ENCODE measurements around the gene ATAT1.

The ATAT1 gene

GRCh38 chr6:30689985-30690384 is 63.3 kb downstream of the ATAT1 start:
- TF ChIP-seq GATA2 (IDR thresholded peaks at IDR 0.05; ENCODE audit: low read depth, low read length) (no peak), GATA3 (IDR thresholded peaks at IDR 0.05; ENCODE audit: low read depth, low read length) (no peak)

- TF ChIP-seq GATA2 (IDR thresholded peaks at IDR 0.05; ENCODE audit: low read depth, low read length) (no peak), GATA3 (IDR thresholded peaks at IDR 0.05; ENCODE audit: low read depth, low read length) (no peak)
Observed at GRCh38 chr6:30690403-30691207, 63.9 kb downstream of the ATAT1 start, which contains the start of gene NRM. NRM (minus strand) TSS chr6:30690984; CDS start chr6:30690974, 10 bp downstream.

GRCh38 chr6:30691208-30691847 is 64.7 kb downstream of the ATAT1 start:
- TF ChIP-seq GATA2 (IDR thresholded peaks at IDR 0.05; ENCODE audit: low read depth, low read length), result no peak
- no peak for TF ChIP-seq GATA3 (IDR thresholded peaks at IDR 0.05; ENCODE audit: low read depth, low read length)

Data from SH-SY5Y (cell line).